ENCODE results near the gene TDRD12. TPM values are rescaled to one million over a fixed set of nuclear protein-coding genes. Genes with fewer than 3 reads are reported as not detected.

TDRD12 gene
- polyA plus RNA-seq, 1 donor (not counting 4 experiments of a cell fraction or from before 2014, with no cell fraction given): 0.04 TPM

- Histone ChIP-seq H3K27me3 (ENCODE audit: control insufficient read depth, extremely low read depth, insufficient read depth, low read length) (no peaks in the 10 kb centered on the region), H3K79me2 (ENCODE audit: control insufficient read depth, insufficient read depth, low read length) (peaks cover 17% of the 10 kb centered on the region), H3K4me2 (ENCODE audit: control insufficient read depth, extremely low read depth, insufficient read depth, low read depth, low read length) (no peak overlapping the region), H3K4me1 (ENCODE audit: control insufficient read depth, extremely low read depth, insufficient read depth, low read length) (peaks cover 16% of the 10 kb centered on the region), H2AFZ (ENCODE audit: control insufficient read depth, low read length) (no peak overlapping the region), H3K36me3 (ENCODE audit: control insufficient read depth in 2 of 2, extremely low read depth in 1 of 2, insufficient read depth in 2 of 2, low read length in 2 of 2) (no peaks in the 10 kb centered on the region), H3K9me1 (ENCODE audit: control insufficient read depth, extremely low read depth, insufficient read depth, low read length) (no peaks in the 10 kb centered on the region), H3K27ac (ENCODE audit: control insufficient read depth, insufficient read depth, low read length) (no peak overlapping the region), H3K4me3 (ENCODE audit: control insufficient read depth in 2 of 3, extremely low read depth in 1 of 3, insufficient read depth in 2 of 3, low read depth in 1 of 3, low read length in 3 of 3) (no peak overlapping the region), H3K9me3 (ENCODE audit: control insufficient read depth, low read depth, low read length) (no peaks in the 10 kb centered on the region), H3K9ac (ENCODE audit: control insufficient read depth, extremely low read depth, insufficient read depth, low read length) (no peak overlapping the region), H4K20me1 (ENCODE audit: control insufficient read depth, extremely low read depth, insufficient read depth, low read length) (no peaks in the 10 kb centered on the region)
- dilution Hi-C loops (cut with MboI; ENCODE audit: extremely low pct_ligation_motif_present, low sequenced_read_pairs): no loop called here
- no peak for FAIRE-seq
- TF ChIP-seq, protein P1, sequence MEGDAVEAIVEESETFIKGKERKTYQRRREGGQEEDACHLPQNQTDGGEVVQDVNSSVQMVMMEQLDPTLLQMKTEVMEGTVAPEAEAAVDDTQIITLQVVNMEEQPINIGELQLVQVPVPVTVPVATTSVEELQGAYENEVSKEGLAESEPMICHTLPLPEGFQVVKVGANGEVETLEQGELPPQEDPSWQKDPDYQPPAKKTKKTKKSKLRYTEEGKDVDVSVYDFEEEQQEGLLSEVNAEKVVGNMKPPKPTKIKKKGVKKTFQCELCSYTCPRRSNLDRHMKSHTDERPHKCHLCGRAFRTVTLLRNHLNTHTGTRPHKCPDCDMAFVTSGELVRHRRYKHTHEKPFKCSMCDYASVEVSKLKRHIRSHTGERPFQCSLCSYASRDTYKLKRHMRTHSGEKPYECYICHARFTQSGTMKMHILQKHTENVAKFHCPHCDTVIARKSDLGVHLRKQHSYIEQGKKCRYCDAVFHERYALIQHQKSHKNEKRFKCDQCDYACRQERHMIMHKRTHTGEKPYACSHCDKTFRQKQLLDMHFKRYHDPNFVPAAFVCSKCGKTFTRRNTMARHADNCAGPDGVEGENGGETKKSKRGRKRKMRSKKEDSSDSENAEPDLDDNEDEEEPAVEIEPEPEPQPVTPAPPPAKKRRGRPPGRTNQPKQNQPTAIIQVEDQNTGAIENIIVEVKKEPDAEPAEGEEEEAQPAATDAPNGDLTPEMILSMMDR (optimal IDR thresholded peaks at IDR 0.05 in 1 of 3, IDR thresholded peaks at IDR 0.05 in 1 of 3, conservative IDR thresholded peaks at IDR 0.05 in 1 of 3; ENCODE audit: extremely low read depth in 1 of 3, insufficient read depth in 2 of 3, low read length in 3 of 3): no peak
- TF ChIP-seq EZH2 (IDR thresholded peaks at IDR 0.05; ENCODE audit: low read length): no peak
- no peak for DNase-seq (ENCODE audit: low read depth, low spot score)
Measured at GRCh38 chr19:32688311-32688710, 31.3 kb upstream of the TDRD12 start.

DNA sequence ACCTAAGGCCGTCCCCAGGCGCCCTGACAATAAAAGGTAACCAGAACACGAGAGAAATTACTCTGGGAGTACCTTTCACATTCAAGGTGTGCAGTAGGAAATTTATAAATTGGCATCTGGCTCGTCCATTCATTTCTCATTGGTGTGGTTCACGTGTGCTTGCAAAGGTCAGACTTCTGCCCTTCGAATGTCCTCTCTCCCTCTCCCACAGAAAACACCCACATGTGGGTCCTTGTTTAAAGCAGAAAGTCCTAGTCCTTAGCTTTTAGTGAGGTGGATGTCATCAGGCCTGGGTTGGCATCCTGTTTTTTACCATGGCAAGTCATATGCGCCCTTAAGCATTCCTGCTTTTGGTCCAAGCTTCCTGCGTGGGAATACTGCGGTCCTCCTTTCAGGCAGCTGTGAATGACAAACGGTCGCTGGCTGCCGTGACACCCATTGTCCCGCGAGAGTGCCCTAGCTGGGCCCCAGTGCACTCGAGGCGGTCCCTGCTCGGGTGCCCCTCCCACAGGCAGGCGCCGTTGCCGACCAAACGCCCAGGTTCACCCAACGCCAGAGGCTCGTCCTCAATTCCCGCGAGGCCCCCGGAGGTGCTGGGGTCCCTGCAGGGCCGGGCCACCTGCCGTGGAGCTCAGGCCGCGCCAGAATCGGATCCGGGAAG is 28.1 kb upstream of the TDRD12 start, which contains the start of gene NUDT19:
TSS of gene NUDT19 (plus strand) at position 531 of the 661 bp plus-strand sequence. CDS start 140 bp downstream, outside the sequence.
- dilution Hi-C loops (cut with MboI; ENCODE audit: extremely low pct_ligation_motif_present, low sequenced_read_pairs): no loop called here
- H3K9me1 ChIP-seq (ENCODE audit: control insufficient read depth, extremely low read depth, insufficient read depth, low read length): no peaks in the 10 kb centered on the region
- peaks cover 45% of the 10 kb centered on the region for H3K79me2 ChIP-seq (ENCODE audit: control insufficient read depth, insufficient read depth, low read length)
- no peaks in the 10 kb centered on the region for H3K27me3 ChIP-seq (ENCODE audit: control insufficient read depth, extremely low read depth, insufficient read depth, low read length)
- no peaks in the 10 kb centered on the region for H3K9me3 ChIP-seq (ENCODE audit: control insufficient read depth, low read depth, low read length)
- H2AFZ ChIP-seq (ENCODE audit: control insufficient read depth, low read length): peak within 1 kb of the TSS; percentile 80
- H4K20me1 ChIP-seq (ENCODE audit: control insufficient read depth, extremely low read depth, insufficient read depth, low read length): no peaks in the 10 kb centered on the region
- FAIRE-seq (peak; percentile 20), DNase-seq (ENCODE audit: low read depth, low spot score) (no peak)
- H3K4me1 ChIP-seq (ENCODE audit: control insufficient read depth, extremely low read depth, insufficient read depth, low read length): peaks cover 25% of the 10 kb centered on the region
- peaks cover 0 to 4% of the 10 kb centered on the region in 2 experiments for H3K36me3 ChIP-seq (ENCODE audit: control insufficient read depth in 2 of 2, extremely low read depth in 1 of 2, insufficient read depth in 2 of 2, low read length in 2 of 2)
- peak within 1 kb of the TSS; percentile 78 for H3K27ac ChIP-seq (ENCODE audit: control insufficient read depth, insufficient read depth, low read length)
- H3K4me2 ChIP-seq (ENCODE audit: control insufficient read depth, extremely low read depth, insufficient read depth, low read depth, low read length): peak within 1 kb of the TSS; percentile 70
- H3K4me3 ChIP-seq (ENCODE audit: control insufficient read depth in 2 of 3, extremely low read depth in 1 of 3, insufficient read depth in 2 of 3, low read depth in 1 of 3, low read length in 3 of 3): peak within 1 kb of the TSS; percentile 51 to 90 (median 88)
- no peak for TF ChIP-seq EZH2 (IDR thresholded peaks at IDR 0.05; ENCODE audit: low read length)
- TF ChIP-seq, protein P1 (optimal IDR thresholded peaks at IDR 0.05 in 1 of 3, IDR thresholded peaks at IDR 0.05 in 1 of 3, conservative IDR thresholded peaks at IDR 0.05 in 1 of 3; ENCODE audit: extremely low read depth in 1 of 3, insufficient read depth in 2 of 3, low read length in 3 of 3): no peak
- peak within 1 kb of the TSS; percentile 87 for H3K9ac ChIP-seq (ENCODE audit: control insufficient read depth, extremely low read depth, insufficient read depth, low read length)
